Measurements from ENCODE around the gene CYP27B1.

DNA sequence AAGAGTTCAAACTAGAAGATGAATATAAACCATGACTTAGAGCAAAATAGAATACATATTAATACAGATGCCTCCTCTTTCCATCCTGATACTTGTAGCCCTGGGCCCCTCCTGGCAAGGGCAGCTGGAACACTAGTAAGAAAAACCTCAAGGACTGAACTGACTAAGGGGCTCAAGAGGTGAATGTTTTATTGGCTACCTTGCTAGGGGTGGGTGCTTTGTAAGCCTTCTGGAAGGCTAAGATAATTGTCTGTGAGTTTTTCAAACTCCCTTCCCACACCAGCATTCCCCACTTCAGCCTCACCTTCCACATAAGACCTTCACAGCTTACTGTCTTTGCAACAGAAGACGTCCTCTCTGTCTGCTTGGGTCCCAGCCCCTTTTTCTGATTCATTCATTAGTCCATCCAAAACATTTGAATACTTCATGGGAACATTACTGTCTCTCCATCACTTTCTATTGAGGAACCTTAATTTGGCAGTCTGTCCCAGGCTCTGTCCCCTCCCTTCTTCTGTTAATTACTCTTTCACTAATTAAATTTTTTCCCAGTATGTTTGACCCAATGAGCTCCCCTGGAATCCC, 13.0 kb downstream of the CYP27B1 start:
- TF ChIP-seq, protein P1, sequence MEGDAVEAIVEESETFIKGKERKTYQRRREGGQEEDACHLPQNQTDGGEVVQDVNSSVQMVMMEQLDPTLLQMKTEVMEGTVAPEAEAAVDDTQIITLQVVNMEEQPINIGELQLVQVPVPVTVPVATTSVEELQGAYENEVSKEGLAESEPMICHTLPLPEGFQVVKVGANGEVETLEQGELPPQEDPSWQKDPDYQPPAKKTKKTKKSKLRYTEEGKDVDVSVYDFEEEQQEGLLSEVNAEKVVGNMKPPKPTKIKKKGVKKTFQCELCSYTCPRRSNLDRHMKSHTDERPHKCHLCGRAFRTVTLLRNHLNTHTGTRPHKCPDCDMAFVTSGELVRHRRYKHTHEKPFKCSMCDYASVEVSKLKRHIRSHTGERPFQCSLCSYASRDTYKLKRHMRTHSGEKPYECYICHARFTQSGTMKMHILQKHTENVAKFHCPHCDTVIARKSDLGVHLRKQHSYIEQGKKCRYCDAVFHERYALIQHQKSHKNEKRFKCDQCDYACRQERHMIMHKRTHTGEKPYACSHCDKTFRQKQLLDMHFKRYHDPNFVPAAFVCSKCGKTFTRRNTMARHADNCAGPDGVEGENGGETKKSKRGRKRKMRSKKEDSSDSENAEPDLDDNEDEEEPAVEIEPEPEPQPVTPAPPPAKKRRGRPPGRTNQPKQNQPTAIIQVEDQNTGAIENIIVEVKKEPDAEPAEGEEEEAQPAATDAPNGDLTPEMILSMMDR (IDR thresholded peaks at IDR 0.05; ENCODE audit: insufficient read depth, low read length, poor library complexity, severe bottlenecking) = no peak
- TF ChIP-seq EZH2phosphoT487 (conservative IDR thresholded peaks at IDR 0.05; ENCODE audit: low read length) = no peak

All from SU-DHL-6 (cell line).